Sciatic nerve (tissue), 2 donors: Measurements from ENCODE around the gene SPRED1. TPM values are rescaled to one million over a fixed set of nuclear protein-coding genes. Genes with fewer than 3 reads are reported as not detected.
"Not testable (repeated sequence)": the region's sequence is repeated elsewhere in the genome, so short reads cannot be mapped to it uniquely, and the experiment has no call there.

Source experiments
- ATAC-seq: fragments of 200-7000 bp; cut with Tn5 transposase; one replicate; pipeline ENCODE4 v1.9.1; 2020; ENCODE audit warnings: mild to moderate bottlenecking, moderate library complexity
- DNase-seq: peaks from one replicate; pipeline ENCODE4 v3.0.0-alpha.2; 2020; ENCODE audit warnings: low spot score
- intact Hi-C: fragments of 100-400 bp; cut with DNase I; formaldehyde crosslinking; loops from one replicate; pipeline ENCODE4 v1.14.2; 2022
- total RNA-seq: library from RNA; stranded (reverse); fragmentation: NEBNext Ultra II Directional; extraction: Animal tissue kit (Norgen Biotek cat#: 25700); gene quantifications from one replicate; pipeline ENCODE4 v1.2.1, GENCODE V29; 2021
- donor health status: DM: no; HTN: no; CAD: no.
- donor health status: DM: no; HTN: no; CAD: no.

The SPRED1 gene
- total RNA-seq, 1 donor from 2014 or later, result 56.4 TPM

GRCh38 chr15:38228618-38229017, 24.0 kb upstream of the SPRED1 start:
- intact Hi-C loops, result no loop called here
- ATAC-seq (no peak), DNase-seq (no peak)

- no peak for DNase-seq
- intact Hi-C loops, result no loop called here
- no peak for ATAC-seq
Observed at GRCh38 chr15:38229705-38230310, 22.8 kb upstream of the SPRED1 start.

- ATAC-seq, result no peak
- intact Hi-C loops, result no loop called here
- DNase-seq, result no peak
Observed at GRCh38 chr15:38231436-38231835, 21.2 kb upstream of the SPRED1 start.

DNA sequence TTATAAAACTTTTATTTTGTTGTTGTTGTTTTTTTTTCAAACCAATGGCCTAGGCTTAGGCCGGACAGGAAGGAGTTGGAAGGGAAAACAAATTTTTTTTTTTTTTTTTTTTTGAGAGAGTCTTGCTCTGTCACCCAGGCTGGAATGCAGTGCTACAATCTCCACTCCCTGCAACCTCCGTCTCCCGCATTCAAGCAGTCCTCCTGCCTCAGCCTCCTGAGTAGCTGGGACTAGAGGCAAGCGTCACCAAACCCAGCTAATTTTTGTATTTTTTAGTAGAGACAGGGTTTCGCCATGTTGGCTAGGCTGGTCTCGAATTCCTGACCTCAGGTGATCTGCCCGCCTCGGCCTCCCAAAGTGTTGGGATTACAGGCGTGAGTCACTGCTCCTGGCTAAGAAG, 15.6 kb upstream of the SPRED1 start:
- DNase-seq, intact Hi-C loops, ATAC-seq: not testable (repeated sequence)

- intact Hi-C loops, result no loop called here
- ATAC-seq (no peak), DNase-seq (no peak)
Observed at GRCh38 chr15:38238311-38238710, 14.3 kb upstream of the SPRED1 start.

DNA sequence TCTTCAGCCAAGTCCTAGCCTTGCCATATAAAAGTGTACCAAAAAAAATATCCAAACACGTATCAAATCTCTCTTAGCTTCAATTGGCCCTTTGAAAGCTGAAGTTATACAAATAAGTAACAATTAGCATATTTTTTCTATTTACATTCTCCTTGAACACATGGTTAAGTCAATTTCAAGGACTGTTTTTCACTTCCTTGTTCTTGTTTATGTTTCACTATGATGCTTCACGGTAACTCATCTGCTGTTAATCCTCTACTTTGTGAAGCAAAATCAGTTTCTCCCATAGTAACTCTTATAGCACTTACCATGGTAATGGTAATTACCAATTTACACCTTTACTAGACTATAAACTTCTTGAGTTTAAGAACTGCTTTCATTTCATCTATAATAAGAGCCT, 10.6 kb upstream of the SPRED1 start:
- DNase-seq, result no peak
- ATAC-seq, result no peak
- intact Hi-C loops, result loop anchor here (10.0 kb wide), 1 partner anchor 227 kb away; no protein-coding TSS in a partner anchor

GRCh38 chr15:38243278-38244055, 9.2 kb upstream of the SPRED1 start:
- no peak for ATAC-seq
- DNase-seq, result no peak
- intact Hi-C loops, result loop anchor here (10.0 kb wide), 1 partner anchor 229 kb away; no protein-coding TSS in a partner anchor

DNA sequence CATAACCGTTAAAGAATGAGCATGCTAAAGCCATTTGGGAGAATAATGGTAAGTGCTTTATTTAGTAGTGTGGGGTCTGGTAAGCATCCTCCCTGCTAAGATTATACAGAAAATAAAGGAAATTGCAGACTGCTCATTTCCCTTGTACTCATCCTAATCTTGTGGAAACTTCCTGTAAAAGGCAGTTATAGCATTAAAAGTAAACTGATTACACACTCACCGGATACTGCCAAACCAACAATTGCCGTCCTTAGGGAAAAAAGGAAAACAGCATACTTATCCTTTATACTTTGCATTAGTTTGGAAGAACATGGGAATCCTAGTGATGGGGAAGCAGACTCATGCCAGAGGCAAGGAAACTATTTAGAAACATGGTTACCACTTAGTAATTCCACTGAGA, 5.3 kb upstream of the SPRED1 start:
- no peak for ATAC-seq
- DNase-seq, result no peak
- intact Hi-C loops, result loop anchor here (10.0 kb wide), 1 partner anchor 233 kb away; no protein-coding TSS in a partner anchor

DNA sequence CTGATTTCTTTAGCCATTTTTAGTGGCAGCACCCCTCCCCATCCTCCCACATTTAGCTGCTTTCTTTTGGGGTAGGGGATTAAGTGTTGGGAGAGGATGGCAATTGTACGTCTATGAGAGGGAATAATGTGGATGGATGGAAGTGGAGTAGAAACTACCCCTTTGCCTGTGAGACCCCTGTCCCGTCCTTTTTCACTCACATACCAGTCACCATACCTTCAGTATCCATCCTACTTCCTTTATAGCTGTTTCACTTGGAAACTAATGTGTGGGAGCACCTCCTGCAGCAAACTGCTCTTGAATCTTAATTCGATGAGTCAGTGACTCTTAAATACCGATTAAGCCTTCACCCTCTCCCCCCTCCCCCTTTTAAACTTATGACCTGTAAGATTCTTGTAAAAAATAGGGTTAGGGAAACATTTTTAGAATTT, 730 bp downstream of the SPRED1 start:
- ATAC-seq (no peak), DNase-seq (no peak)
- intact Hi-C loops, result no loop called here

GRCh38 chr15:38254051-38254883, 1.6 kb downstream of the SPRED1 start:
- DNase-seq (no peak), ATAC-seq (peak; percentile 38)
- intact Hi-C loops, result no loop called here

DNA sequence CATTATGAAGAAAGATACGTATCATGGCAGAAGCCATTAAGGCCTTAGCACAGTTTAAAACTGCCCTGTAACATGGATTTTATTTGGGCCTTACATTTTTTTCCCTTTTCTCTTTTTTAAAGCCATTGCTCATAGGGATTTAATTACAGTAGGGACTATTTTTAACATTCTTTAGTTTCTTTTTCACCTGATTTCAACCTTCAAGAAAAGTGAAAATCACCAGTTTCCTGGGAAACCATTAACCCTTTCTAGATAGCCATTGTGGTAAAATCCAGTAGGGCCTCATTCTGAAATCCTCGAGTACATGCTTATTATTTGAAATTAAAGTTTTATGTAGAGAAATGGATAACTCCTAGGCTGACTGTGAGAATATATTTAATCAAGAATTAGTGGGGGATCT, 3.1 kb downstream of the SPRED1 start:
- intact Hi-C loops, result no loop called here
- ATAC-seq (no peak), DNase-seq (no peak)

GRCh38 chr15:38257676-38258075, 5.0 kb downstream of the SPRED1 start:
- intact Hi-C loops, result no loop called here
- no peak for ATAC-seq
- DNase-seq, result no peak

GRCh38 chr15:38259134-38259533, 6.5 kb downstream of the SPRED1 start:
- DNase-seq (no peak), ATAC-seq (no peak)
- intact Hi-C loops, result no loop called here

GRCh38 chr15:38260077-38260476, 7.4 kb downstream of the SPRED1 start:
- intact Hi-C loops, result no loop called here
- ATAC-seq (no peak), DNase-seq (no peak)

- intact Hi-C loops, result no loop called here
- ATAC-seq, result no peak
- DNase-seq, result no peak
Observed at GRCh38 chr15:38263251-38263650, 10.6 kb downstream of the SPRED1 start.

GRCh38 chr15:38263996-38264395, 11.4 kb downstream of the SPRED1 start:
- ATAC-seq (no peak), DNase-seq (no peak)
- intact Hi-C loops, result no loop called here

- DNase-seq (no peak), ATAC-seq (peak; percentile 52)
- intact Hi-C loops, result no loop called here
Observed at GRCh38 chr15:38266247-38266986, 13.8 kb downstream of the SPRED1 start.

DNA sequence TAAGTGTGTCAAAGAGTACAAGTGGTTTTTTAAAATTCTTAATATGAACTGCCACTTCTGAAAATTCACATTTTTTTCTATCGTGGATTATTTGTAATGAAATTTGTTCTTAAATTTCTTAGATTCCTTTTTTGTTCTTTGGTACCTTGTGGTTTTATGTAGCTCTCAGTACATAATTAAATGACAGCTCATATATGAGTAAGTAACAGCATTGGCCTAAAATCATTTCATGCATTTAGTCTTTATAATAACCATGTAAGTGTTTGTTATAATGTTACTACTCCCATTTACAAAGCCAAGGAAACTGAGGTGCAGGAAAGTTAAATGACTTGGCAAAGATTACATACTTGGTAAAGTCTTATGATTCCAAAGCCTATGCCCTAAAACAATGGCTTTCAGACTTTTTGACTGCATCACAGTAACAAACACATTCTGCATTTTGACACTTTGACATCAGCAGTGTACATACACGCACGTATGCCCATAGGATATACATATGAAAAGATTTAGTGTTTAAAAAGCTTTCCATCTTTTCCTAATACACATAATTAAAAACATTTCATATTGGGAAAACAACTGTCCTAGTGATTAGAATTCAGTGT, 14.9 kb downstream of the SPRED1 start:
- no peak for ATAC-seq
- no peak for DNase-seq
- intact Hi-C loops, result no loop called here

DNA sequence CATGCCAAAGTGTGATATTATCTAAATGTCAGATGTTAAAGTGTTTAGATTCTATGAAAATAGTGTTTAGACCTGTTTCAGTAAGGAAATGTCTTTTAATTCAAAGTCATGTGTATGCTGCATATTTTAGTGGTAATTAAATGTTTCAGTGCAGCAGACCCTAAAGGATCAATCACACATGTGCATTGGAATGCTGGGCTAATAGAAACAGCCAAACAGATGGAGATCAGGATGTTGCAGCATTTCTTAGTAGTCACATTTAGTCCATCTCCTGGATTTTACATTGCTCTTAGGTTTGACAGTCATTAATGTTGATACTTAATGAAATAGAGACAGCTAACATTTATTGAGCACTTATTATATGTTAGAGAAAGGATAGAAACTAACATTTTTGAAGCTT, 18.5 kb downstream of the SPRED1 start:
- no peak for ATAC-seq
- intact Hi-C loops, result loop anchor here (5.0 kb wide), 1 partner anchor 1366 kb away; no protein-coding TSS in a partner anchor
- DNase-seq, result no peak
